HUES48 (cell line): ENCODE data around the gene JUND.

ENCODE experiments used
- H3K27ac ChIP-seq: one replicate; pipeline ENCODE4 v1.7.0; 2013; ENCODE audit warnings: low read depth, low read length, inconsistent platforms
- H3K27me3 ChIP-seq: 2 replicates; pipeline ENCODE4 v1.6.1; 2013; ENCODE audit warnings: mild to moderate bottlenecking, low read length; ENCODE audit not compliant: control insufficient read depth, insufficient read depth
- H3K36me3 ChIP-seq: 2 replicates; pipeline ENCODE4 v1.6.1; 2013; ENCODE audit warnings: low read length; ENCODE audit not compliant: control insufficient read depth, insufficient read depth
- H3K4me1 ChIP-seq: 2 replicates; pipeline ENCODE4 v1.6.1; 2013; ENCODE audit warnings: mild to moderate bottlenecking, low read length; ENCODE audit not compliant: control insufficient read depth, insufficient read depth
- H3K4me3 ChIP-seq: 2 replicates; pipeline ENCODE4 v1.5.1; 2013; ENCODE audit warnings: mild to moderate bottlenecking, low read depth, low read length
- H3K9ac ChIP-seq: 2 replicates; pipeline ENCODE4 v1.6.1; 2013; ENCODE audit warnings: mild to moderate bottlenecking, low read depth, low read length, moderate library complexity
- H3K9me3 ChIP-seq: 2 replicates; pipeline ENCODE4 v1.6.1; 2013; ENCODE audit warnings: low read length; ENCODE audit not compliant: control insufficient read depth, insufficient read depth

JUND gene

GRCh38 chr19:18264137-18264854 lies 17.1 kb downstream of the JUND start:
- Histone ChIP-seq H3K27me3 (peaks cover 7% of the 10 kb centered on the region), H3K9me3 (no peaks in the 10 kb centered on the region; the same call in 1 of the 2 replicates), H3K4me1 (no peaks in the 10 kb centered on the region), H3K36me3 (peaks cover 10% of the 10 kb centered on the region), H3K4me3 (no peak overlapping the region), H3K9ac (no peak overlapping the region), H3K27ac (no peak overlapping the region)

GRCh38 chr19:18263324-18264136 lies 17.9 kb downstream of the JUND start:
- Histone ChIP-seq H3K4me3 (no peak overlapping the region), H3K9me3 (no peaks in the 10 kb centered on the region; the same call in 1 of the 2 replicates), H3K36me3 (peaks cover 10% of the 10 kb centered on the region), H3K27ac (no peak overlapping the region), H3K9ac (no peak overlapping the region), H3K27me3 (peaks cover 7% of the 10 kb centered on the region), H3K4me1 (no peaks in the 10 kb centered on the region)

- Histone ChIP-seq H3K9me3 (no peaks in the 10 kb centered on the region; the same call in 1 of the 2 replicates), H3K4me3 (no peak overlapping the region), H3K27ac (no peak overlapping the region), H3K27me3 (peaks cover 7% of the 10 kb centered on the region), H3K9ac (no peak overlapping the region), H3K4me1 (no peaks in the 10 kb centered on the region), H3K36me3 (peaks cover 10% of the 10 kb centered on the region)
Observed at GRCh38 chr19:18262917-18263316, 18.5 kb downstream of the JUND start.

GRCh38 chr19:18262144-18262543 lies 19.3 kb downstream of the JUND start:
- H3K27ac ChIP-seq: no peak overlapping the region
- peaks cover 10% of the 10 kb centered on the region for H3K36me3 ChIP-seq
- H3K9ac ChIP-seq: no peak overlapping the region
- no peak overlapping the region for H3K4me3 ChIP-seq
- peaks cover 7% of the 10 kb centered on the region for H3K27me3 ChIP-seq
- H3K4me1 ChIP-seq: no peaks in the 10 kb centered on the region
- H3K9me3 ChIP-seq: no peaks in the 10 kb centered on the region; the same call in 1 of the 2 replicates

DNA sequence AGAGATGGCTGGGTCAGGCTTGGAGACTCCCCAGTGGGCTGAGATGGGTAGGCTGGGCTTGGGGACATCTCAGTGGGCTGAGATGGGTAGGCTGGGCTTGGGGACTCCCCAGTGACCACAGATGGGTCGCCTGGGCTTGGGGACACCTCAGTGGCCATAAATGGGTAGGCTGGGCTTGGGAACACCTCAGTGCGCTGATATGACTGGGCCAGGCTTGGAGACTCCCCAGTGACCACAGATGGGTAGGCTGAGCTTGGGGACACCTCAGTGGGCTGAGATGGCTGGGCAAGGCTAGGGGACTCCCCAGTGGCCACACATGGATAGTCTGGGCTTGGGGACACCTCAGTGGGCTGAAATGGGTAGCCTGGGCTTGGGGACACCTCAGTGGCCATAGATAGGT lies 19.9 kb downstream of the JUND start:
- H3K36me3 ChIP-seq: peaks cover 3% of the 10 kb centered on the region
- no peaks in the 10 kb centered on the region for H3K4me1 ChIP-seq
- H3K27me3 ChIP-seq: peaks cover 7% of the 10 kb centered on the region
- no peak overlapping the region for H3K27ac ChIP-seq
- no peaks in the 10 kb centered on the region; the same call in 1 of the 2 replicates for H3K9me3 ChIP-seq
- H3K4me3 ChIP-seq: no peak overlapping the region
- no peak overlapping the region for H3K9ac ChIP-seq

GRCh38 chr19:18259893-18260292 lies 21.5 kb downstream of the JUND start:
- Histone ChIP-seq H3K4me3 (no peak overlapping the region), H3K27ac (no peak overlapping the region), H3K36me3 (no peaks in the 10 kb centered on the region), H3K4me1 (peaks cover 3% of the 10 kb centered on the region), H3K9ac (no peak overlapping the region), H3K9me3 (no peaks in the 10 kb centered on the region; the same call in 1 of the 2 replicates), H3K27me3 (peaks cover 7% of the 10 kb centered on the region)

DNA sequence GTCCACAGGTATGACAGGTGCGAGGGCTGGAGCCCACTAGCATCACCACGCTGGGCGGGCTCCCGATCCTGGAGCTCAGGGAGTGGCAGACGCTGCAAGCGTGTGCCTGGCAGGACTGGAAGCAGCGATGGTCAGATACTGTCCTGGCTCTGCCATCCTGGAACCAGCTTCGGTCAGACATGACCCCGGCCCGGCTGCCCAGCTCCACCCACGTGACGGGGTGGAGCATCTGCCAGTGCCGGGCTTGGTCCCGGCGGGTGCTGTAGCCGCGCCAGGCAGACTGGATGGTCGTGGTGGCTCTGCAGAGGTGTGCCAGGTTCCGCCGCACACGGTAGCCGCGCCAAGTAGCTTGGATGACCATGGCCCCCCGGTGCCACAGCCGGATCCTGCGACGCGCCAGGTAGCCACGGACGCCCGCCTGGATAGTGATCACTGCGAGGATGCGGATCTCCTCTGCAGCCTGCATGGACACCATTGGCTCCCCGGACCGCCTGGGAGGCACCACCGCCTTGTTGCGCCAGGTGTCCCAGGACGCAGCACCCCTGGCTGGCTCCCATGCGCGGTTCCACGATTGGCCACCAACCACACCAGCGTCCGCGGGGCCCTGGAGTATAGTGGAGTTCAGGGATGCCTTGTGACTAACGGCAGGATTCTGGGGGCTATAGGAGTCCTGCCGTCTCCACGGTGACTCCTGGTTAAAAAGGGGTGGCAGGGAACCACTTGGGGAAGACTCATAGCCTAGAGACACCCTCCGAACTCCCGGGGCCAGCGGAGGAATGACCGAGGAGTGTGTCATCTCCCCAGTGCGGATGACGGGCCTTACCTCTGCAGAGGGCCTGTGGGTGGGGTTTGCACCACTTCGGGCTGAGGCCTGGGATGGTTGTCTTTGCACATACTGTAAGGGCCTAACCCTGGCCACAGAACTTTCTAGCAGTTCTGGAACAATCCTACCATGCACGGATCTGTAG lies 23.6 kb downstream of the JUND start:
- H3K9me3 ChIP-seq: no peaks in the 10 kb centered on the region; the same call in 1 of the 2 replicates

DNA sequence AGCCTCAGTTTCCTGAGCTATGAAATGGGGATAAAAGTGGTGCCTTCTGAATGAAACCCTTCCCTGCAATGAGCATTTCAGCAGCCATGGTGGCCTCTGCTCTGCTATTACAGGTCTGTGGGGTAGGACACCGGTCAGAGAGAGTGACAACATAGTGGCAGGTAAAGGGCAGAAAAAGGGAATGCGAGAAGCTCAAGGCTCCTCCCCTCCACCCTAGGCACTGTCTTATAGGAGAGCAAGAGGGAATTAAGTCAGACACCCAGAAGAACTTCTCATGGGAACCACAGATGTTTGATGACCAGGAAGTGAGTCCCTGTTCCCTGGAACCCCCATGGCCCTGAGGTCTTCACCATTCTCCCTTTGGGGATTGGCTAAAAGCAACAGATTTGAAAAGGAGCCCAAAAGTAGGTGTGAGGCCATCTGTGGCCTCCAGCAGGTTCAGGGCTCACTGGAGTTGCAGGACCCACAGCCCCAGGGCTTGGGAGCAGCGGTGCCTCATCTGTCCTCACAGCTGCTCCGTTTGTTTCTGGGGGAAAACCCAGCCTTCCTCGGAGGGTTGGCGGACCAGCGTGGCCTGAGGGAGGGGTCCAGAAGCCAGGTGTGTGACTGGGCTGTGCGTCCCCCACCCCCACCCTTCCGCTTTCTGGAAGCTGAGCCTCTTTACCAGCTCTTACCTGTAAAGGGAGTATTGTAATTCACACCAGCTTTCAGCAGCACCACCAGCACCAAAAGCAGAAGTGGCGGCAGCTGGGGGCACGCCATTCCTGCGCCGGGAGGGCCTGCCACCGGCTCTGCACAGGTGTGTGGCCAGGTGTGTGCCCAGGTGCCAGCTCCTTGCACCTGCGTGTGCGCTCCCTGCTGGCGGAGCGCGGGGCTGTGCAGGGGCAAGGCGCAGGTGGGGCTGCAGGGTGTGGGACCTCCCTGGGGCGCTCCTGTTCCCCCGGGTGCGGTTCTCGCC lies 26.6 kb downstream of the JUND start:
- H3K9ac ChIP-seq: no peak overlapping the region
- H3K9me3 ChIP-seq: no peaks in the 10 kb centered on the region
- H3K4me3 ChIP-seq: peak overlapping the region; percentile 3; the same call in 1 of the 2 replicates
- peaks cover 6% of the 10 kb centered on the region for H3K4me1 ChIP-seq
- no peak overlapping the region for H3K27ac ChIP-seq
- peaks cover 7% of the 10 kb centered on the region for H3K27me3 ChIP-seq
- H3K36me3 ChIP-seq: no peaks in the 10 kb centered on the region

More for the DNA sequence above, 23.6 kb downstream of the JUND start:
- Histone ChIP-seq H3K9ac (no peak overlapping the region), H3K36me3 (no peaks in the 10 kb centered on the region), H3K4me1 (peaks cover 6% of the 10 kb centered on the region), H3K27ac (no peak overlapping the region), H3K4me3 (no peak overlapping the region), H3K27me3 (peaks cover 15% of the 10 kb centered on the region)

- Histone ChIP-seq H3K4me1 (peaks cover 6% of the 10 kb centered on the region), H3K27me3 (peaks cover 7% of the 10 kb centered on the region), H3K9me3 (no peaks in the 10 kb centered on the region), H3K27ac (no peak overlapping the region), H3K9ac (no peak overlapping the region), H3K36me3 (no peaks in the 10 kb centered on the region), H3K4me3 (no peak overlapping the region)
Observed at GRCh38 chr19:18253716-18254115, 27.7 kb downstream of the JUND start.

GRCh38 chr19:18253130-18253529 lies 28.3 kb downstream of the JUND start:
- H3K36me3 ChIP-seq: no peaks in the 10 kb centered on the region
- no peaks in the 10 kb centered on the region for H3K9me3 ChIP-seq
- H3K4me1 ChIP-seq: peaks cover 6% of the 10 kb centered on the region
- H3K9ac ChIP-seq: no peak overlapping the region
- no peak overlapping the region for H3K27ac ChIP-seq
- H3K27me3 ChIP-seq: peaks cover 7% of the 10 kb centered on the region
- H3K4me3 ChIP-seq: no peak overlapping the region
